Right lobe of liver (tissue), 4 donors: ENCODE measurements around the gene ZDHHC1.

Source experiments
- CTCF ChIP-seq, 4 donors: fragments of 200-600 bp in 3 of 4; fragments of 450-650 bp in 1 of 4; IDR thresholded peaks; one replicate each; pipeline versions ENCODE4 v1.5.1 to v1.8.0; 2016 to 2022; ENCODE audit warnings: antibody characterized with exemption in 4 of 4, mild to moderate bottlenecking in 2 of 4
- POLR2A ChIP-seq: fragments of 450-650 bp; IDR thresholded peaks from one replicate; pipeline ENCODE4 v1.6.1; 2017; ENCODE audit warnings: antibody characterized with exemption, mild to moderate bottlenecking
- donor health status: DM: no; HTN: no; CAD: no.
- donor health status: DM: no; HTN: no; CAD: no.
- donor health status: DM: no; HTN: yes; CAD: no.

DNA sequence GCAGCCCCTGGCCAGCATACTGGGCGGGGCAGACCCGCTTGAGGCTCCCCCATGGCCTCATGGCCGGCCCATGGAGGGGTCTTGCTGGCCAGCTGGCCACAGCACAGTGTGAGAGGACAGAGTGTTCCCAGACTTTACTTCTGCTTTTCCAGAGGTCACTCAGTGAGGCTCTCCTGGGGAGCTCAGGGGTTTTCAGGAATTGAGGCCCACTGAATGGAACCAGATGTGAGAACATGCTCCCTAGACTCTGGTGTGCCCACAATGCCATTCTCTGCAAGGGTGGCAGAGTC is 43.5 kb upstream of the ZDHHC1 start:
- TF ChIP-seq CTCF (IDR thresholded peaks at IDR 0.05), result no peak
- no peak for TF ChIP-seq POLR2A
